ENCODE results near the gene ELL2.
"Not testable (repeated sequence)": the region's sequence is repeated elsewhere in the genome, so short reads cannot be mapped to it uniquely, and the experiment has no call there.

ELL2 gene

GRCh38 chr5:95872346-95873268, 89.0 kb downstream of the ELL2 start:
- intact Hi-C loops (cut with DNase I), result no loop called here
- DNase-seq, result peak in 1 of 42 donors; percentile 39

- intact Hi-C loops (cut with DNase I), result no loop called here
- no peak for DNase-seq
These were observed 90.4 kb downstream of the ELL2 start for GRCh38 chr5:95871146-95871806.

- intact Hi-C loops (cut with DNase I), result no loop called here
- DNase-seq, result no peak
These were observed 91.5 kb downstream of the ELL2 start for GRCh38 chr5:95870105-95870672.

GRCh38 chr5:95869173-95869855, 92.3 kb downstream of the ELL2 start:
- DNase-seq, result peak in 6 of 42 donors; percentile 24 to 61 (median 32)
- intact Hi-C loops (cut with DNase I), result not testable (repeated sequence)

GRCh38 chr5:95868136-95868535, 93.5 kb downstream of the ELL2 start:
- DNase-seq, result no peak
- intact Hi-C loops (cut with DNase I), result no loop called here

DNA sequence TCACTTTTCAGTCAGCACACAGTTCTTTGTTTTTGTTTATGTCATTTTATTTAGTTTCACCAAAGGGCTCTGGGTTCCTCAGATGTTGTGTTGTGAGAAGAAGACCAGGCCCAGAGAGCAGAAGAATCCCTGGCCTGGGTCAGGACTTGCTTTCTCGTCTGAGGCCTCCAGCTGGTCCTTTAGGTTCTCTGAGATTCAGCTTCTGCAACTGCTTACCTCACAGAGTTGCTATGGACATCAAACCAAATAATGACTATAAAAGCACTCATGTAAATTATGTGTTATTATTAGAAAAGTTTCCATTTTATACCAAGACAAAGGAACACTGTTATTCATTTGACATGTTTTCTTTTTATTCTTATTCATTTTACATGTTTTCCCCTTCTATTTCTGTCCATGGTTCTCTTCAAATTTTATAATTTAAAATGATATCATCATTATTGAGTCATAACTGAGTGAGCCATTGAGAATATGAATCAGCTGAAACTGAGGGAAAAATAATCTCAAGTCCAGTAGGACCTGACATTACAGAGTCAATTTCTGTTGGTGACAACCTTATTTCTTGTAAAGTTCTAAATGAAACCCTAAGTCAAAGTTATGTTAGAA, 95.1 kb downstream of the ELL2 start:
- DNase-seq, result peak in 1 of 42 donors; percentile 30
- intact Hi-C loops (cut with DNase I), result no loop called here

GRCh38 chr5:95864944-95865504, 96.6 kb downstream of the ELL2 start:
- peak in 2 of 42 donors; percentile 41 to 50 for DNase-seq
- intact Hi-C loops (cut with DNase I), result no loop called here

DNA sequence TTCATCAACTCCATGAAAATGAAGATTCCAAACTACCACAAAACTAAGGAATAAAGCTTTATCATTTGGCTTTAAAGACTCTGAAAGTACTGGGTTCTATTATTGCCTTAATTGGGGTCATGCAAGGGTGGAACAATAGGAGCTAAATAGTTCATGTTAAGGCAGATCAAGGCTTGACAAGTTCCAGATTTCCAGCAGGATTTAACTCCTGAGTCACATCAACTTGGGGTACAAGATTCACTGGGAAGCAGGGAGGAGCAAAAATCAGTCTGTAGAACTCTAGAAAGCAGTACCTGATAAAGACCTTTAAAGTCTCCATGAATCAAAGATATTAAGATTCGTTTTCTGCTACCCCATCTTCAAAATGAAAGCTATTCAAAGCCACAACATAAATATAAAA, 97.2 kb downstream of the ELL2 start:
- intact Hi-C loops (cut with DNase I), result no loop called here
- DNase-seq, result no peak

GRCh38 chr5:95863383-95863757, 98.3 kb downstream of the ELL2 start:
- peak in 3 of 42 donors; percentile 35 to 50 (median 38) for DNase-seq
- intact Hi-C loops (cut with DNase I), result no loop called here

DNA sequence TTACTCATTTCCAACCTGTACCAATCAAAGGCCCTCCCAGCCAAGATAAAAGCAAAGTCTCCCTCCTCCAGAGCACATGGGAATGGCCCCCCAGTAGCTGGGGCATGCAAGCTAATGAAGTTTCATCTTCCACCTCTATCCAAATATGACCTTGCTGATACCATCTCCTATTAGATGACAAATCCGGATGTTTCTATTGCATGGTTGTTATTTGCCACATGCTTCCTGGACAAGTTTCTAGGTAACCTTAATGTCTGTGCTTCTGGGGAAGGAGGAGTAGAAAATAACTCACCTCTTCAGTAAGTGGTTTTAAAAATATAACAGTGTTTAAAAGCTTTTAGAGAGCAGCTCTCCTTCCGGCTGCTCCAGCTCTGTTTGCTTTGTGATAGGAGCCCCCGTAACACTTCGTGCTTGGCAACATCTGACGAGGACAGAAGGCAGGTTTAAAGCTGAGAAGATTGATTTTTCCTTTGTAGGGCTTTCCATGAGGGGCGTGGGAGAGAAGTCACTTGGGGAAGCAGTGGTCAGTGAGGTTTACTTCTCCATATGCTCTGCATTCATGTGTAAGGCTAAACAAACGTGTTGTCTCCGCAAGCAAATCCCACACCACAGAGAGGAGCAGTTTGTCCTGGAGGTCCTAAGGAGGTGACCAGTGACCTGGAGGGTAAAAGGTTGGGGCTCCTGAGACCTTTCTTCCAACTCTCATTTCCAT, 98.8 kb downstream of the ELL2 start:
- no peak for DNase-seq
- intact Hi-C loops (cut with DNase I), result no loop called here

DNA sequence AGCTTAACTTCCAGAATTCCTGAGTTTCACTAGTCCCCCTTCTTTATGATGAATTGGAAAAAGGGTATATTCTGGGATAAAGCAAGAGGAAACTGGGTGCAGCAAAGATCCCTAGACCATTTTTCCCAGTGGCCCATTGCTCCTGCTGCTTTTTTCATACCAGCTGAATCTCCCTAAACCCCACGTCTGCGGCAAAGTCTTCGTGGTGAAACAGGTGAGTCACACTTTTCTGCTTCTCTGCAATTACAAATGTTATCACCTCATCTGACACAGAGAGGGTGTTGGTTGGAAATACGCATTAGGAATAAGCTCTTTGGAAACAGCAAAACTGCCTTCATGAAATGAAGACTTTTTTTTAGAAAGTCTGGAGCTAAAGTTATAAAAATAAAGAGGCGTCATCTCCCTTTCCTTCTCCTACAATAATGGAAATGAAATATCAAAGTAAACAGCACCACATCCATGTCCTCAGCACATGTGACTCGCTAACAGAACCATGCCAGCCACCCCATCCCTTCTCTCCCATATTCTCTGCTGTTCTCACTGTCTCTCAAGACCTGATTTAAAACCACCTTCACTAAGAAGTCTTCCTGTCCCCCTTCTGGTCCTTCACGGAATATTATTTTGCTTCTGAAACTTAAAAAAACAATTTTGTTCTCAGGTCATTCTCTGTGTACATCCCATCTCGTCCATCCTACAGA, 99.6 kb downstream of the ELL2 start:
- intact Hi-C loops (cut with DNase I), result loop anchor here (2.0 kb wide), 1 partner anchor 475 kb away; no protein-coding TSS in a partner anchor
- DNase-seq, result peak in 20 of 42 donors; percentile 36 to 81 (median 54)

GRCh38 chr5:95861221-95861863, 100.3 kb downstream of the ELL2 start:
- DNase-seq, result peak in 16 of 42 donors; percentile 21 to 76 (median 44)
- intact Hi-C loops (cut with DNase I), result loop anchor here (2.0 kb wide), 1 partner anchor 475 kb away; no protein-coding TSS in a partner anchor

DNA sequence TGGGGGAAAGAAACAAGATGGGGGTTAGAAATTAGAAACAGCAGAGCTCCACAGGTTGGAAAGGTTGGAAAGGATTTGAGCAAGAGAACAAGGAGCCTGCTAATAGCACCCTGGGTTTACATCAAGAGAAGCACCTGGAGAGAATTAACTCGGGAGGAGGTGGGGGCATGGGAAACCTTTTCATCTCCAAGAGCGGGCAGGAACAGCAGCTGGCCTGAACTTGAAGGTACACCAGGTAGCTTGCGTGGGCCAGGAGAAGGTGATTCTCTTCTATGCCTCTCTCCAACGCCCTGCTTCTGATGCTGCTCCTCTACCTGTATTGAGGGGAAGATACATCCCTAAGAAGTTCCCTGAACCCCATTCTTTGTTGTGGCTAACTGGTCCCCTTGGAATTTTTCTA, 102.0 kb downstream of the ELL2 start:
- intact Hi-C loops (cut with DNase I), result loop anchor here (2.0 kb wide), 2 partner anchors 101 to 477 kb away; partner anchors contain the start of gene ELL2
- DNase-seq, result no peak

GRCh38 chr5:95858661-95859595, 102.7 kb downstream of the ELL2 start:
- intact Hi-C loops (cut with DNase I), result loop anchor here (2.0 kb wide), 1 partner anchor 102 kb away; the partner anchor contains the start of gene ELL2

DNA sequence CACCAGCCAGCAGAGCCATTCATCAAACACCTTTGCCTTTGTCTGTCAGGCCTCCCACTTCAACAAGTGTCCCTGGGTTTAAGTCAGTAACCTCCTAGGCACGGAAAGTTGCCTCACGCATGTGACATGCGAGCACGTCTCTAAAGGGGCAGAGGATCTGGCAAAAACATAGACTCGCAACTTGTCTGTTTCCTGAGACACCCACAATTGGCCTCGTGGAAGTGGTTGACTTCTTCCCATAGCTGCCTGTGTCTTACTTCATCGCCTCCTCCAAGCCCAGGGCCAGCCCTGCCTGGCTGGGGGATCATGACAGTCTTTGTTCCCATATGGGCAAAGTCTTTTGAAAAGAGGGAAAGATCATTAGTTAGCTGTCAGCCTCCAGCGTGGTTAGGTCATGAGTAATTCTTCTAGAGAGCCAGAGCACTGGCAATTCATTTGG, 103.6 kb downstream of the ELL2 start:
- peak in 14 of 42 donors; percentile 21 to 62 (median 40) for DNase-seq
- intact Hi-C loops (cut with DNase I), result loop anchor here (2.0 kb wide), 1 partner anchor 103 kb away; the partner anchor contains the start of gene ELL2

More at GRCh38 chr5:95858661-95859595, 102.7 kb downstream of the ELL2 start:
- peak; percentile 88 to 98 (median 95) for DNase-seq
